Stomach (tissue), 4 donors: ENCODE measurements around the gene KCNAB1.

Experiments used
- CTCF ChIP-seq, 7 experiments: fragments of 450-650 bp in 4 of 7; fragments of 200-600 bp in 3 of 7; sonication (generic) in 3 of 7; IDR thresholded peaks; one replicate each; pipeline ENCODE4 v1.5.1; 2016 to 2019; ENCODE audit warnings: antibody characterized with exemption in 7 of 7, control low read depth in 2 of 7, mild to moderate bottlenecking in 1 of 7
- EP300 ChIP-seq: sonication (generic); formaldehyde crosslinking; IDR thresholded peaks from one replicate; pipeline ENCODE4 v1.6.1; 2017; ENCODE audit warnings: antibody characterized with exemption

- TF ChIP-seq CTCF (IDR thresholded peaks at IDR 0.05): no peak
- no peak for TF ChIP-seq EP300
Observed at GRCh38 chr3:156352728-156353127, 232.3 kb downstream of the KCNAB1 start.
